GM12878 (cell line): ENCODE measurements around the gene FAIM.

Experiments used
- ATF3 ChIP-seq: IDR thresholded peaks from 2 replicates; pipeline ENCODE4 v1.6.1; 2011; ENCODE audit warnings: low read depth, mild to moderate bottlenecking, low read length, moderate library complexity, borderline replicate concordance; ENCODE audit errors: extremely low read depth
- CHD1 ChIP-seq: IDR thresholded peaks from 2 replicates; pipeline ENCODE4 v1.6.1; 2012; ENCODE audit warnings: low read depth, low read length, improper control_type of control experiment
- CTCF ChIP-seq, 3 experiments: IDR thresholded peaks in 2 of 3; conservative IDR thresholded peaks in 1 of 3; 2 replicates each; pipeline ENCODE4 v1.5.1; 2011; ENCODE audit warnings: low read depth in 3 of 3, low read length in 3 of 3, mild to moderate bottlenecking in 3 of 3, control low read depth in 2 of 3, moderate library complexity in 2 of 3, inconsistent platforms in 1 of 3, mixed read lengths in 1 of 3; ENCODE audit not compliant: control insufficient read depth in 2 of 3, insufficient read depth in 1 of 3; ENCODE audit errors: extremely low read depth in 1 of 3
- EGR1 ChIP-seq, 2 experiments: IDR thresholded peaks; 1 replicate in 1 of 2; 2 replicates in 1 of 2; pipeline ENCODE4 v1.6.1; 2011 to 2012; ENCODE audit warnings: low read depth in 2 of 2, low read length in 2 of 2, borderline replicate concordance in 1 of 2, mild to moderate bottlenecking in 1 of 2, moderate library complexity in 1 of 2
- ESRRA ChIP-seq: IDR thresholded peaks from 2 replicates; pipeline ENCODE4 v1.6.1; 2012; ENCODE audit warnings: mild to moderate bottlenecking, low read length, improper control_type of control experiment
- EZH2 ChIP-seq: IDR thresholded peaks from 2 replicates; pipeline ENCODE4 v1.6.1; 2012; ENCODE audit warnings: low read depth, mild to moderate bottlenecking, control low read depth, inconsistent platforms, low read length, borderline replicate concordance; ENCODE audit not compliant: control insufficient read depth
- FOS ChIP-seq: IDR thresholded peaks from 3 replicates; pipeline ENCODE4 v1.6.1; 2011; ENCODE audit warnings: borderline replicate concordance; ENCODE audit not compliant: insufficient read length; ENCODE audit errors: extremely low read depth
- IRF4 ChIP-seq: IDR thresholded peaks from 2 replicates; pipeline ENCODE4 v1.6.1; 2011; ENCODE audit warnings: low read depth, low read length
- KDM1A ChIP-seq: fragments of 200-600 bp; sonication (generic); IDR thresholded peaks from 2 replicates; pipeline ENCODE4 v1.6.1; 2016; ENCODE audit warnings: borderline replicate concordance
- NR2F1 ChIP-seq: fragments of 450-650 bp; conservative IDR thresholded peaks from 2 replicates; pipeline ENCODE4 v1.6.1; 2017; ENCODE audit warnings: mild to moderate bottlenecking
- PBX3 ChIP-seq: IDR thresholded peaks from 2 replicates; pipeline ENCODE4 v1.6.1; 2011; ENCODE audit warnings: mild to moderate bottlenecking, low read depth, low read length, moderate library complexity; ENCODE audit not compliant: insufficient replicate concordance
- POLR2A ChIP-seq: IDR thresholded peaks from 2 replicates; pipeline ENCODE4 v1.6.1; 2011; ENCODE audit warnings: low read depth, mild to moderate bottlenecking, low read length
- POLR2AphosphoS5 ChIP-seq: IDR thresholded peaks from 2 replicates; pipeline ENCODE4 v1.6.1; 2011; ENCODE audit warnings: mild to moderate bottlenecking, low read length, inconsistent platforms
- SPI1 ChIP-seq: IDR thresholded peaks from 2 replicates; pipeline ENCODE4 v1.6.1; 2011; ENCODE audit warnings: low read depth, mild to moderate bottlenecking, low read length, moderate library complexity, borderline replicate concordance; ENCODE audit not compliant: insufficient read depth

GRCh38 chr3:138649134-138649533 is 40.6 kb downstream of the FAIM start:
- TF ChIP-seq FOS (no peak), ATF3 (no peak), POLR2A (no peak), CTCF (IDR thresholded peaks at IDR 0.05 in 2 of 3, conservative IDR thresholded peaks at IDR 0.05 in 1 of 3; ENCODE audit: control insufficient read depth in 2 of 3, extremely low read depth in 1 of 3, insufficient read depth in 1 of 3, low read depth in 3 of 3, low read length in 3 of 3) (no peak), SPI1 (no peak), PBX3 (no peak), IRF4 (no peak), POLR2AphosphoS5 (no peak), EGR1 (IDR thresholded peaks at IDR 0.05; ENCODE audit: borderline replicate concordance in 1 of 2, low read depth in 2 of 2, low read length in 2 of 2) (no peak), CHD1 (no peak), NR2F1 (no peak), EZH2 (no peak), ESRRA (no peak), KDM1A (no peak)
